Endothelial cell of umbilical vein (primary cell): Measurements from ENCODE around the gene EFEMP1. TPM values are rescaled to one million over a fixed set of nuclear protein-coding genes. Genes with fewer than 3 reads are reported as not detected.

Source experiments
- BruUV-seq: library from RNA; stranded (reverse); fragments of 400-500 nt; replicated peaks from 2 replicates; lab custom pipeline; 2021; lab: Mats Ljungman, UMichigan
- CTCF ChIA-PET: fragments of 300-600, 350-600 bp; sonication (Branson Sonifier 250); formaldehyde crosslinking; loops from one replicate; lab custom pipeline; 2021; ENCODE audit warnings: antibody characterized with exemption, inconsistent platforms; lab: Charles Lee
- POLR2A ChIA-PET: fragments of 300-600, 350-600 bp; sonication (Branson Sonifier 250); formaldehyde crosslinking; loops from one replicate; lab custom pipeline; 2021; ENCODE audit warnings: antibody characterized with exemption, inconsistent platforms; lab: Charles Lee
- DNase-seq: peaks from one replicate; pipeline ENCODE4 v3.0.0-alpha.2; 2011; ENCODE audit warnings: low read depth, low spot score
- FAIRE-seq: peaks from 2 replicates; lab custom pipeline; 2011; peaks lifted over from hg19 to GRCh38; lab: Jason Lieb, UNC
- H2AFZ ChIP-seq: 2 replicates; pipeline ENCODE4 v1.6.0; 2012; ENCODE audit warnings: low read depth, low read length, control low read depth, inconsistent platforms
- H3K27ac ChIP-seq: 2 replicates; pipeline ENCODE4 v1.5.1; 2011; ENCODE audit warnings: low read depth, mild to moderate bottlenecking, control low read depth, low read length, moderate library complexity; ENCODE audit not compliant: insufficient read depth
- H3K27me3 ChIP-seq, 2 experiments: 2 replicates each; pipeline versions ENCODE4 v1.6.0 to v1.6.1; 2011; ENCODE audit warnings: low read length in 2 of 2, mixed read lengths in 1 of 2; ENCODE audit not compliant: control insufficient read depth in 2 of 2, insufficient read depth in 2 of 2
- H3K36me3 ChIP-seq, 2 experiments: 2 replicates in 1 of 2; 3 replicates in 1 of 2; pipeline ENCODE4 v1.5.1; 2011; ENCODE audit warnings: low read length in 2 of 2, mild to moderate bottlenecking in 1 of 2, moderate library complexity in 1 of 2; ENCODE audit not compliant: control insufficient read depth in 2 of 2, insufficient read depth in 2 of 2; ENCODE audit errors: extremely low read depth in 1 of 2
- H3K4me1 ChIP-seq: 3 replicates; pipeline ENCODE4 v1.5.1; 2011; ENCODE audit warnings: mild to moderate bottlenecking, low read length; ENCODE audit not compliant: control insufficient read depth, insufficient read depth; ENCODE audit errors: extremely low read depth
- H3K4me2 ChIP-seq: 2 replicates; pipeline ENCODE4 v1.6.1; 2011; ENCODE audit warnings: low read length, control low read depth, mixed read lengths; ENCODE audit not compliant: insufficient read depth
- H3K4me3 ChIP-seq, 3 experiments: fragments of 200-600 bp in 1 of 3; sonication (generic), shearing (Covaris generic) in 1 of 3; replicated peaks in 1 of 3; 2 replicates each; pipeline ENCODE4 v1.5.1; 2011 to 2016; ENCODE audit warnings: control low read depth in 3 of 3, low read length in 3 of 3, mild to moderate bottlenecking in 2 of 3, inconsistent platforms in 1 of 3, low read depth in 1 of 3, moderate library complexity in 1 of 3; ENCODE audit not compliant: insufficient read depth in 1 of 3
- H3K79me2 ChIP-seq: 2 replicates; pipeline ENCODE4 v1.6.0; 2012; ENCODE audit warnings: low read length, inconsistent platforms; ENCODE audit not compliant: control insufficient read depth, insufficient read depth
- H3K9ac ChIP-seq: replicated peaks from 2 replicates; pipeline ENCODE3; 2011; ENCODE audit warnings: low read length, control low read depth; ENCODE audit not compliant: insufficient read depth; ENCODE audit errors: extremely low read depth
- H3K9me1 ChIP-seq: replicated peaks from 3 replicates; pipeline ENCODE4 v1.6.0; 2011; ENCODE audit warnings: mild to moderate bottlenecking, low read length; ENCODE audit not compliant: control insufficient read depth, insufficient read depth; ENCODE audit errors: extremely low read depth
- H3K9me3 ChIP-seq: replicated peaks from 2 replicates; pipeline ENCODE4 v1.5.1; 2012; ENCODE audit warnings: low read length, inconsistent platforms; ENCODE audit not compliant: control insufficient read depth, insufficient read depth
- H4K20me1 ChIP-seq: replicated peaks from 2 replicates; pipeline ENCODE3; 2011; ENCODE audit warnings: mild to moderate bottlenecking, low read length; ENCODE audit not compliant: control insufficient read depth, insufficient read depth; ENCODE audit errors: extremely low read depth
- CTCF ChIP-seq, 2 donors: IDR thresholded peaks; 1 replicate in 1 of 2; 2 replicates in 1 of 2; pipeline ENCODE4 v1.5.1; 2011; ENCODE audit warnings: low read length in 2 of 2, mild to moderate bottlenecking in 2 of 2, moderate library complexity in 2 of 2, control low read depth in 1 of 2, inconsistent platforms in 1 of 2, low read depth in 1 of 2; ENCODE audit not compliant: insufficient read depth in 1 of 2; ENCODE audit errors: extremely low read depth in 1 of 2
- EZH2 ChIP-seq: IDR thresholded peaks from 2 replicates; pipeline ENCODE4 v1.6.1; 2012; ENCODE audit warnings: borderline replicate concordance, low read depth, mild to moderate bottlenecking, moderate library complexity, low read length, inconsistent platforms; ENCODE audit not compliant: severe bottlenecking
- FOS ChIP-seq: IDR thresholded peaks from 2 replicates; pipeline ENCODE4 v1.6.1; 2011; ENCODE audit warnings: mild to moderate bottlenecking, low read length, moderate library complexity, borderline replicate concordance; ENCODE audit not compliant: insufficient read depth
- GATA2 ChIP-seq: IDR thresholded peaks from 2 replicates; pipeline ENCODE4 v1.7.0; 2011; ENCODE audit warnings: low read depth, mild to moderate bottlenecking, moderate library complexity, mixed read lengths, low read length; ENCODE audit not compliant: insufficient read length, insufficient read depth
- JUN ChIP-seq: IDR thresholded peaks from 2 replicates; pipeline ENCODE4 v1.6.1; 2011; ENCODE audit warnings: borderline replicate concordance, low read depth; ENCODE audit not compliant: insufficient read length, insufficient read depth
- MAX ChIP-seq: IDR thresholded peaks from 2 replicates; pipeline ENCODE4 v1.6.1; 2011; ENCODE audit not compliant: insufficient read depth, insufficient read length
- MYC ChIP-seq: IDR thresholded peaks from one replicate; pipeline ENCODE4 v1.6.1; 2011; ENCODE audit warnings: mild to moderate bottlenecking, low read depth, low read length
- POLR2A ChIP-seq: IDR thresholded peaks from 2 replicates; pipeline ENCODE4 v1.6.1; 2012; ENCODE audit warnings: low read depth, mild to moderate bottlenecking, control low read depth, low read length
- POLR2AphosphoS5 ChIP-seq: IDR thresholded peaks from 2 replicates; pipeline ENCODE4 v1.6.1; 2012; ENCODE audit warnings: low read depth, mild to moderate bottlenecking, control low read depth, low read length, moderate library complexity; ENCODE audit not compliant: insufficient read depth
- dilution Hi-C: fragments of 300-500 bp; cut with MboI; formaldehyde crosslinking; loops from one replicate; pipeline ENCODE4 v1.15.0; 2019; ENCODE audit warnings: low sequenced_read_pairs; ENCODE audit not compliant: extremely low pct_ligation_motif_present
- intact Hi-C: fragments of 100-400 bp; cut with micrococcal nuclease; formaldehyde crosslinking; loops from one replicate; pipeline ENCODE4 v1.10.0; 2022
- polyA plus RNA-seq, 4 experiments: library from polyadenylated mRNA; depleted of rRNA in 3 of 4; stranded (reverse) in 3 of 4; unstranded in 1 of 4; fragments of >200 nt; gene quantifications; 2 replicates each; pipeline versions ENCODE4 v1.2.1 to v1.2.3, GENCODE V29; 2011 to 2012; ENCODE audit warnings: missing spikeins in 1 of 4
- total RNA-seq: library from RNA; stranded (reverse); gene quantifications from 2 replicates; pipeline ENCODE4 v1.2.3, GENCODE V29; 2021

EFEMP1 gene
- total and polyA plus RNA-seq, 2 donors (not counting 3 experiments of a cell fraction or from before 2014, with no cell fraction given): 2,981 to 11,813 TPM

- FAIRE-seq: no peak
- H3K9ac ChIP-seq: no peak overlapping the region
- H4K20me1 ChIP-seq: no peaks in the 10 kb centered on the region
- H3K79me2 ChIP-seq: no peaks in the 10 kb centered on the region
- no peaks in the 10 kb centered on the region for H3K4me1 ChIP-seq
- H3K27ac ChIP-seq: no peak overlapping the region
- no peak overlapping the region for H3K4me3 ChIP-seq
- no peaks in the 10 kb centered on the region for H3K36me3 ChIP-seq
- ChIA-PET CTCF (interaction anchor here (1.0 to 1.8 kb wide), 7 partner anchors 12 to 176 kb away, joined by 3 to 8 read pairs (median 4); no protein-coding TSS in a partner anchor), POLR2A (interaction anchor here (0.6 to 0.7 kb wide), 2 partner anchors 12 to 43 kb away, joined by 3 to 5 read pairs; no protein-coding TSS in a partner anchor)
- H2AFZ ChIP-seq: no peak overlapping the region
- no peaks in the 10 kb centered on the region for H3K9me1 ChIP-seq
- intact Hi-C loops: no loop called here
- no peaks in the 10 kb centered on the region for H3K27me3 ChIP-seq
- no peaks in the 10 kb centered on the region for H3K9me3 ChIP-seq
- H3K4me2 ChIP-seq: no peak overlapping the region
- dilution Hi-C loops: no loop called here
- BruUV-seq: no TSS peak
- no peak for DNase-seq
- no peak for TF ChIP-seq POLR2AphosphoS5
- TF ChIP-seq EZH2: no peak
- TF ChIP-seq JUN: no peak
- TF ChIP-seq CTCF (IDR thresholded peaks at IDR 0.05; ENCODE audit: extremely low read depth in 1 of 2, insufficient read depth in 1 of 2, low read depth in 1 of 2, low read length in 2 of 2): no peak
These were observed 24.2 kb upstream of the EFEMP1 start for GRCh38 chr2:55947752-55948151.

GRCh38 chr2:55946793-55947192 lies 23.2 kb upstream of the EFEMP1 start:
- Histone ChIP-seq H4K20me1 (no peaks in the 10 kb centered on the region), H2AFZ (no peak overlapping the region), H3K9me1 (no peaks in the 10 kb centered on the region), H3K4me3 (no peak overlapping the region), H3K27me3 (no peaks in the 10 kb centered on the region), H3K36me3 (no peaks in the 10 kb centered on the region), H3K27ac (no peak overlapping the region), H3K9ac (no peak overlapping the region), H3K4me2 (no peak overlapping the region), H3K4me1 (peaks cover under 1% of the 10 kb centered on the region), H3K9me3 (no peaks in the 10 kb centered on the region), H3K79me2 (no peaks in the 10 kb centered on the region)
- intact Hi-C loops (no loop called here), dilution Hi-C loops (no loop called here)
- no TSS peak for BruUV-seq
- TF ChIP-seq FOS (no peak), CTCF (IDR thresholded peaks at IDR 0.05; ENCODE audit: extremely low read depth in 1 of 2, insufficient read depth in 1 of 2, low read depth in 1 of 2, low read length in 2 of 2) (no peak), MAX (no peak), POLR2A (no peak), EZH2 (no peak), MYC (no peak), JUN (no peak), POLR2AphosphoS5 (no peak), GATA2 (no peak)
- CTCF ChIA-PET: interaction anchor here (1.4 to 2.0 kb wide), 2 partner anchors 14 kb away, joined by 3 to 9 read pairs; no protein-coding TSS in a partner anchor
- POLR2A ChIA-PET: no interaction called here
- no peak for FAIRE-seq
- DNase-seq: no peak
